Measurements from ENCODE around the gene KLRC4.
"Not testable (repeated sequence)": the region's sequence is repeated elsewhere in the genome, so short reads cannot be mapped to it uniquely, and the experiment has no call there.

Gene KLRC4, protein sequence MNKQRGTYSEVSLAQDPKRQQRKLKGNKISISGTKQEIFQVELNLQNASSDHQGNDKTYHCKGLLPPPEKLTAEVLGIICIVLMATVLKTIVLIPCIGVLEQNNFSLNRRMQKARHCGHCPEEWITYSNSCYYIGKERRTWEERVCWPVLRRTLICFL

DNA sequence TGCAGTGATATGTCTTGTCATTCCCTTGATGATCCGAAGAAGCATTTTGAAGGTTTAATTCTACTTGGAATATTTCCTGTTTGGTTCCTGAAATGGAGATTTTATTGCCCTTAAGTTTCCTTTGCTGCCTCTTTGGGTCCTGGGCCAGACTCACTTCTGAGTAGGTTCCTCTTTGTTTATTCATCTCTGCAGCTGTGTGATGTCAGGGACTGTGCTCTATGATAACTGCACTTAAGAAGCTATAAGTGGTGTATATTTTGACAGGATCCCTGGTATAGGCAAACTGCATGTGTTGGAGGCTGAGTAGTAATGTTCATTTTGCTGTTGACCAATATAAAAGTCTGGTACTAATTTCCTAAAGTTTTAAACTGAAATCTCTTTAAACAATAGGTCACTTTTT, at the start of gene KLRC4:
TSS of gene KLRC4 (minus strand) at position 366 of the 400 bp plus-strand sequence. CDS start at position 184, 182 bp downstream.
- peak; percentile 89 for DNase-seq (ENCODE audit: low read depth)

DNA sequence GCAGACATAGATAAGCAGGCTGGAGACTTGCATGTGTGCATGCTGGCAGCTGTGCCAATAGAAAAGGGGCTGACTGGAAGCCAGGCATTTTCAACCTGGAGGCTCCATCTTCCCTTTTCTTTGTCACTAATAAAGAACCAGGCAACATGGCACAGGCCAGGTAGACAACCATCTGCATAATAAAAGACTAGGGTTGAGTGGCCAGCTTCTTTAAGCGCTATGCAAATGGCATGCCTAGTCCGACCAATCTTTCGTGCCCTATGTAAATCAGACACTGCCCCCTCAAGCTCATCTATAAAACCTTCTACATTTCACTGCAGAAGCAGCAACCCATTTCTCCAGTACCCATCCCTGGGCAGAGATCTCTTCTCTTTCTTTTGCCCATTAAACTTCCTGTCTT, 48.2 kb upstream of the KLRC4 start:
- DNase-seq (ENCODE audit: low read depth), result no peak

DNA sequence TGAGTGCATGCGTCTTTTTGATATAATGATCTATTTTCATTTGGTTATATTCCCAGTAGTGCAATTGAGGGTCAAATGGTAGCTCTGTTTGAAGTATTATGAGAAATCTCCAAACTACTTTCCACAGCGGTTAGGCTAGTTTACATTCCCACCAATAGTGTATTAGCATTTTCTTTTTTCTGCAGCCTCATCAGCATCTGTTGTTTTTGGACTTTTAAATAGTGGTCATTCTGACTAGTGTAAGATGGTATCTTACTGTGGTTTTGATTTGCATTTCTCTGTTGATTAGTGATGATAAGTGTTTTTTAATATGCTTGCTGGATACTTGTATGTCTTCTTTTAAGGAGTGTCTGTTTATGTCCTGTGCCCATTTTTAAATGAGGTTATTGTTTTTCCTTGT, 47.3 kb upstream of the KLRC4 start:
- DNase-seq (ENCODE audit: low read depth), result no peak

DNA sequence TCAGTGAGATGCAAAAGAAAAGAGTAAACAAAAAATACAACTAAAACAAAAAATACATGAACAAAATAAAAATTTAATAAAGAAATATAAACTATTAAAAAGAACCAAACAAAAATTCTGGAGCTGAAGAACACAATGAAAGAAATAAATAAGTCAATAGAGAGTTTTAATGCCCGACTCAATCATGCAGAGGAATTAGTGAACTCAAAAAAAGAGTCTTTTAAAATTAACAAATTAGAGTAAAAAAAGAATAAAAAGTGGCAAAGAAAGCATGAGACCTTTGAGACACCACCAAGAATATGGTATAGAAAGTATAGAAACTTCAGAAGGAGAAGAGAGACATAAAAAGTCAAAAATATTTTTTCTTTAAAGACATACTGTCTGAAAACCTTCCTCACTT, 46.2 kb upstream of the KLRC4 start:
- DNase-seq (ENCODE audit: low read depth), result no peak

DNA sequence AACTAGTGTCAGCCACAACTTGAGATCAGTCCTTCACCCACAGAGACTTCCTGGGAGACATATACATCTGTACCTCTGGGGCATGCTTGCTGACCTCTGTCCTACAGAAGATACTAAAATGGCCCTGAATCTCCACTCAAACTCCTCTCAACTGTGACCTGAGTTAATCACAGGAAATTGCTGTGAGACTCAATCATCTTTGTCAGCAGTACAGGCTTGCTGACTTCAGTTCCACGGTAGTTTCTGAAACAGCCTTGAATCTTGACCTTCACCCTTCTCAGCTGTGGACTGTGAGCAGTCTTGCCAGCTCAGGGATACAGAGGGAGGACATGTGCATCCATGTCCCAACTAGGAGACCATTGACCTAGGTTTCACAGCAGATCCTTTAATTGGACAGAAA, 45.0 kb upstream of the KLRC4 start:
- DNase-seq (ENCODE audit: low read depth), result peak; percentile 17

DNA sequence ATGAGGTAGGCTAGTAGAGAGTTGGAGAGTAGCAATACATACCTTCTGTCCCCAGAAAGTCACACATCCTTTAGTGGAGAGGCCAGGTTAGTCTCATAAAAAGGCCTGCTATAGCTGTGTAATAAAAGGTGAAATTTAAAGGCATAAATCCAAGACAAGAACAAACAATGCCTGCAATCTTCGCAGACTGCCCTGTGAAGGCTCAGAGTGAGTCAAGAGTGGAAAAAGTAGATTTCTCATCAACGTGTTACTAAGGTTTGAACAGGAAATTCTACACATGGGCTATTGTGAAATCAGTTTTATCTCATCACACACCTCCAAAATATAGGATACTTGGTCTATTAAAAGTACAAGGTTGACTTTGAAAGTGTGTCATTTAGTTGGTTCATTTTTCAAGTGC, 43.6 kb upstream of the KLRC4 start, which contains the start of gene KLRC1:
TSS of gene KLRC1 (minus strand) at position 222 of the 400 bp plus-strand sequence. CDS start 2,221 bp downstream, outside the sequence.
- peak; percentile 77 for DNase-seq (ENCODE audit: low read depth)

DNA sequence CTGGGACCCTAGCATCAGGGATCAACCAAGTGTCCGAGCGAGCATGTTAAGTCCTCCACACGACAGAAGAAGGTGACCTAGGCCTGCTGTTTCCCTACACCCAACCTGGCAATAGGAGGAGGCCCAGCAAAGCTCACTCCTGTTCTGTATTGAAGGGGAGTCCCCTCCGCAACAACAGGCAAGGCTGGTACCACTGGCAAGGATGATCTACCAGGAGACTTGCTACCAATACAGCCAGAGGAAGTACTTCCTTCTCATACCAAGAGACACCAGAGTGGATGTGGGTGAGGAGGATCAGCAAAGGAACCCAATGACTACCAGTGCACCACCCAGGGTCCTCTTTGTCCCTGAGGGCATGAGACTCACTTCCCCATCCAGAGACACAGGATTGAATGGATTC, 38.7 kb upstream of the KLRC4 start:
- no peak for DNase-seq (ENCODE audit: low read depth)

DNA sequence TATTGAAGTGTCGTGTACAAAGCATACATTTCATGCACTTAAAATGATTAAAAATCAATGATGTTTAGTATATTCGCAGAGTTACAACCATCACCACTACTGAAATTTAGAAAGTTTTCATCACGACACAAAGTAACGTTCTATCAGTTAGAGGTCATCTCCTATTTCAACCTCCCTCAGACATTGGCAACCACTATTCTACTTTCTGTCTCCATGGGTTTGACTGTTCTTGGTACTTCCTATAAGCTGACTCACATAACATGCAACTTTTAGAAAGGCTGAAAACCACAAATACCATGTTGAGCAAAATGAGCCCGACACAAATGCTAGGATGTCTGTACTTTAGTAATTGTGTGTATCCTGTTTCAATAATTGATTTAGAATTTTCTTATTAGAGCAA, 36.5 kb upstream of the KLRC4 start:
- peak; percentile 55 for DNase-seq (ENCODE audit: low read depth)

DNA sequence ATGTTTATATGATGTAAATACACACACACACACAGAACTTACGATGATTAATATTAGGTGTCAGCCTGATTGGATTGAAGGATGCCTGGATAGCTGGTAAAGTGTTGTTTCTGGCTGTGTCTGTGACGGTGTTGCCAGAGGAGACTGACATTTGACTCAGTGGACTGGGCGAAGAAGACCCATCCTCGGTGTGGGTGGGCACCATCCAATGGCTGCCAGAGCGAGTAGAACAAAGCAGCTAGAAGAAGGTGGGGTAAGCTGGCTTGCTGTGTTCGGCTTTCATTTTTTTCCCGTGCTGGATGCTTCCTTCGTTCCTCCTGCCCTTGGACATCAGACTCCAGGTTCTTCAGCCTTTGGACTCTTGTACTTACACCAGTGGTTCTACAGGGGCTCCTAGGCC, 31.6 kb upstream of the KLRC4 start:
- DNase-seq (ENCODE audit: low read depth), result not testable (repeated sequence)

DNA sequence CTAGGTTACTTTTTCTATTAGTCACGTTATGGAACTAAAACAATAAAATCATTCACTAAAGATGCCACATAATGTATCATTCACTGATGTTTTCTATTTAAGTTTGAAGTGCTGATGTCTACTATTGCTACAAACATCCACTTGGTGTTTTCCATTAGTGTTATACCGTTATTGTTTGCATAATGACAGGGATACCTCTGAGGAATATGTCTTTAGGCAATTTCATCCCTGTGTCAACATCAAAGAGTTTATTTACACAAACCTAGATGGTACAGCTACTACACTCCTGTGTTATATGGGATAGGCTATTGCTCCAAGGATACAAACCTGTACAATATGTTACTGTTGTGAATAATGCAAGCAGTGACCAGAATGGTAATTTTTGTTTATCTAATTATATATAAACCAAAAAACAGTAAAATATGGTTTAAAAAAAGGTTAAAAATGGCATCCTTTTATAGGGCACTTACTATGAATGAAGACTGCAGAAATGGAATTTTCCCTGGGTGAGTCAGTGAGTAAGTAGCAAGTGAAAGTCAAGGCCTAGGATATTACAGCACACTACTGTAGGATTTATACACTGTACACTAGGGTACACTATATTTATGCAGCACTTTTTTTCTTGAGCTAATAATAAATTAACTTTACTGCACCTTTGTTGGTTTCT, 30.2 kb upstream of the KLRC4 start:
- not testable (repeated sequence) for DNase-seq (ENCODE audit: low read depth)

DNA sequence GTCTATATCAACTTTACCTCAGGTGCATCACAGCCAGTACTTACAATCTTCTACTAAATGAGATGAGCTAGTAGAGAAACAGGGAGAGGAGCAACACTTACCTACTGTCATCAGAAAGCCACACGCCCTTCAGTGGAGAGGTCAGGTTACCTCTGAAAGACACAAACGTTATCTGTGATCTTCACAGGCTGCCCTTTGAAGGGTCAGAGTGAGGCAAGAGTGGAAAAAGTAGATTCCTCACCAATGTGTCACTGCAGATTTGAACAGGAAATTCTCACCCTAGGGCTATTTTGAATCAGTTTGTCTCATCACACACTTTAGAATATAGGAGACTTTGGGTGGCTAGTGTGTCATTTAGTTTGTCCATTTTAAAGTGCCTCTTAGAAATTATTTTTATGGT, 28.0 kb upstream of the KLRC4 start:
- DNase-seq (ENCODE audit: low read depth), result not testable (repeated sequence)

DNA sequence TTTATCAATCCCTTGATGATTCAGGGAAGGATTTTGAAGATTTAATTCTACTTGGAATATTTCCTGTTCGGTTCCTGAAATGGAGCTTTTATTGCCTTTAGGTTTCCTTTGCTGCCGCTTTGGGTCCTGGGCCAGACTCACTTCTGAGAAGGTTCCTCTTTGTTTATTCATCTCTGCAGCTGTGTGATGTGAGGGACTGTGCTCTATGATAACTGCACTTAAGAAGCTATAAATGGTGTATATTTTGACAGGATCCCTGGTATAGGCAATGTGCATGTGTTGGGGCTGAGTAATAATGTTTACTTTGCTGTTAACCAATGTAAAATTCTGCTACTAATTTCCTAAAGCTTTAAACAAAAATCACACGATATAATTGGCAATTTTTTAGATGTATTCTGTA, 26.3 kb upstream of the KLRC4 start, which contains the start of gene KLRC2:
TSS of gene KLRC2 (minus strand) at position 195 of the 400 bp plus-strand sequence. CDS start at position 171, 24 bp downstream.
- peak; percentile 87 for DNase-seq (ENCODE audit: low read depth)

DNA sequence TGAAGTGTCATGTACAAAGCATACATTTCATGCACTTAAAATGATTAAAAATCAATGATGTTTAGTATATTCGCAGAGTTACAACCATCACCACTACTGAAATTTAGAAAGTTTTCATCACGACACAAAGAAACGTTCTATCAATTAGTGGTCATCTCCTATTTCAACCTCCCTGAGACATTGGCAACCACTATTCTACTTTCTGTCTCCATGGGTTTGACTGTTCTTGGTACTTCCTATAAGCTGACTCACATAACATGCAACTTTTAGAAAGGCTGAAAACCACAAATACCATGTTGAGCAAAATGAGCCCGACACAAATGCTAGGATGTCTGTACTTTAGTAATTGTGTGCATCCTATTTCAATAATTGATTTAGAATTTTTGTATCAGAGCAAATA, 21.1 kb upstream of the KLRC4 start:
- DNase-seq (ENCODE audit: low read depth), result peak; percentile 65

DNA sequence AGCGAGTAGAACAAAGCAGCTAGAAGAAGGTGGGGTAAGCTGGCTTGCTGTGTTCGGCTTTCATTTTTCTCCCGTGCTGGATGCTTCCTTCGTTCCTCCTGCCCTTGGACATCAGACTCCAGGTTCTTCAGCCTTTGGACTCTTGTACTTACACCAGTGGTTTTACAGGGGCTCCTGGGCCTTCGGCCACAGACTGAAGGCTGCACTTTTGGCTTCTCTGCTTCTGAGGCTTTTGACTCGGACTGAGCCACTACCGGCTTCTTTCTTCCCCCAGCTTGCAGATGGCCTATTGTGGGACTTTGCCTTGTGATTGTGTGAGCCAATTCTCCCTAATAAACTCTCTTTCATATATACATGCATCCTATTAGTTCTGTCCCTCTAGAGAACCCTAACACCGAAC, 16.4 kb upstream of the KLRC4 start:
- not testable (repeated sequence) for DNase-seq (ENCODE audit: low read depth)

DNA sequence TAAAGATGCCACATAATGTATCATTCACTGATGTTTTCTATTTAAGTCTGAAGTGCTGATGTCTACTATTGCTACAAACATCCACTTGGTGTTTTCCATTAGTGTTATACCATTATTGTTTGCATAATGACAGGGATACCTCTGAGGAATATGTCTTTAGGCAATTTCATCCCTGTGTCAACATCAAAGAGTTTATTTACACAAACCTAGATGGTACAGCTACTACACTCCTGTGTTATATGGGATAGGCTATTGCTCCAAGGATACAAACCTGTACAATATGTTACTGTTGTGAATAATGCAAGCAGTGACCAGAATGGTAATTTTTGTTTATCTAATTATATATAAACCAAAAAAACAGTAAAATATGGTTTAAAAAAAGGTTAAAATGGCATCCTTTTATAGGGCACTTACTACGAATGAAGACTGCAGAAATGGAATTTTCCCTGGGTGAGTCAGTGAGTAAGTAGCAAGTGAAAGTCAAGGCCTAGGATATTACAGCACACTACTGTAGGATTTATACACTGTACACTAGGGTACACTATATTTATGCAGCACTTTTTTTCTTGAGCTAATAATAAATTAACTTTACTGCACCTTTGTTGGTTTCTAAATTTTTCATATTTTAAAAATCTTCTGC, 14.8 kb upstream of the KLRC4 start:
- DNase-seq (ENCODE audit: low read depth), result not testable (repeated sequence)

DNA sequence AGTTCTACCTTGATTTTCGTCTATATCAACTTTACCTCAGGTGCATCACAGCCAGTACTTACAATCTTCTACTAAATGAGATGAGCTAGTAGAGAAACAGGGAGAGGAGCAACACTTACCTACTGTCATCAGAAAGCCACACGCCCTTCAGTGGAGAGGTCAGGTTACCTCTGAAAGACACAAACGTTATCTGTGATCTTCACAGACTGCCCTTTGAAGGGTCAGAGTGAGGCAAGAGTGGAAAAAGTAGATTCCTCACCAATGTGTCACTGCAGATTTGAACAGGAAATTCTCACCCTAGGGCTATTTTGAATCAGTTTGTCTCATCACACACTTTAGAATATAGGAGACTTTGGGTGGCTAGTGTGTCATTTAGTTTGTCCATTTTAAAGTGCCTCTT, 12.6 kb upstream of the KLRC4 start:
- not testable (repeated sequence) for DNase-seq (ENCODE audit: low read depth)

DNA sequence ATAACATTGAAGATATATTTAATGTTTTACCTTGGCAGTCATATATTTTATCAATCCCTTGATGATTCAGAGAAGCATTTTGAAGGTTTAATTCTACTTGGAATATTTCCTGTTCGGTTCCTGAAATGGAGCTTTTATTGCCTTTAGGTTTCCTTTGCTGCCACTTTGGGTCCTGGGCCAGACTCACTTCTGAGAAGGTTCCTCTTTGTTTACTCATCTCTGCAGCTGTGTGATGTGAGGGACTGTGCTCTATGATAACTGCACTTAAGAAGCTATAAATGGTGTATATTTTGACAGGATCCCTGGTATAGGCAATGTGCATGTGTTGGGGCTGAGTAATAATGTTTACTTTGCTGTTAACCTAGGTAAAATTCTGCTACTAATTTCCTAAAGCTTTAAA, 10.8 kb upstream of the KLRC4 start, which contains the start of gene KLRC3:
TSS of gene KLRC3 (minus strand) at position 262 of the 400 bp plus-strand sequence. CDS start at position 217, 45 bp downstream.
- peak; percentile 38 for DNase-seq (ENCODE audit: low read depth)

DNA sequence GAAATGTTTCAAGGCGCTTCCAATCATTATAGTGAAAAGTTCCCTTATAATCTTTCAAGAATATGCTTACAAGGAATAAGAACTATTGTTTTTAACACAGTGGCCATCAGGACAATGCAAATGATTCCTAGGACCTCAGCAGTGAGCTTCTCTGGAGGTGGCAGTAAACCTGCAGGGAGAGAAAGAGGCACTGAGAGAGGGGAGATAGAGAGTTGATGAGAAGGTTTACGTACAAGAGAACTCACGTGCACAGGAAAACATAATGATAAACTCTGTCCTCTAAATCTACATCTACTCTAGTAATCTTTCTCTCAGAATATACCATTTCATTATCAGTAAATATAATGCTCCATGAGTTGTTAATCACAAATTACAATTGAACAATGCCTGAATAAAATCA, 715 bp downstream of the KLRC4 start:
- DNase-seq (ENCODE audit: low read depth), result no peak

DNA sequence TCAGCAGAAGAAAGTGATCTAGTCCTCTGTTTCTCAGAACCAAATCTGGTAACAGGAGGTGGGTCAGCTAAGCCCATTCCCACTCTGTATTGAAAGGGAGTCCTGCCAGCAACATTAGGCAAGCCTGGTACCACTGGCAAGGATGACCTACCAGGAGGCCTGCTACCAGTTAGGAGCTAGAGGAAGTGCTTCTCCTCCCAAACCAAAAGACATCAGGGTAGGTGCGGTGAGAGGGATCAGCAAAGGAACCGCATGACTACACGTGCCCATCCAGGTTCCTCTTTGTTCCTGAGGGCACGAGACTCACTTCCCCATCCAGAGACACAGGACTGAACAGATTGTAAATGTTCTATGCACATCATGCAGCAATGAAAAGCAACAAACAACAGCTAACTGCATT, 2.8 kb downstream of the KLRC4 start:
- DNase-seq (ENCODE audit: low read depth), result no peak

DNA sequence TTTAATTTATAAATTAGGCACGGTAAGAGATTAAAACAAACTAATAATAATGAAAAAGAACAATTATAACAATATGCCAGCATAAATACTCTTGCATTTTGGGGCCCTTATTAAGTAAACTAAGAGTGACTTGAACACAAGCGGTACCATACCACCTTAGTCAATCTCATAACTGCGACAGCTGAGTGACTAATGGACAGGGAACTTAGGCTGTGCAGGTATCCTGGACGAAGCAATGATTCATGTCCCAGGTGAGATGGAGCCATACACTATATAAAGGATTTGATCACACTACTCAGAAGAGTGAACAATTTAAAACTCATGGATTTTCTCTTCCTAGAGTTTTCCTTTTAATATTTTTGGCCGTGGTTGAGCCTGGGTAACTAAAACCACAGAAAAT, 4.3 kb downstream of the KLRC4 start:
- no peak for DNase-seq (ENCODE audit: low read depth)

DNA sequence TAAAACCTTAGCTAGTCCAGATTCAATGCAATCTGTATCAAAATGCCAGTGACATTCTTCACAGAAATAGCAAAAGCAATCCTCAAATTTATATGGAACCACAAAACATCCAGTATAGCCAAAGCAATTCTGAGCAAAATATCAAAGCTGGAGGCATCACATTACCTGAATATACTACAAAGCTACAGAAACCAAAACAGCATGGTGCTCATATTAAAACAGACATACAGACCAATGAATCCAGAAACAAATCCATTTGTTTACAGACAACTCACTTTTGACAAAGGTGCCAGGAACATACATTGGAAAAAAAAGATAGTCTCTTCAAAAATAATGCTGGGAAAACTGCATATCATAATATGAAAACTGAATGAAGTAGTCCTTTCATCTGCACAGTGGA, 4.8 kb downstream of the KLRC4 start:
- no peak for DNase-seq (ENCODE audit: low read depth)

DNA sequence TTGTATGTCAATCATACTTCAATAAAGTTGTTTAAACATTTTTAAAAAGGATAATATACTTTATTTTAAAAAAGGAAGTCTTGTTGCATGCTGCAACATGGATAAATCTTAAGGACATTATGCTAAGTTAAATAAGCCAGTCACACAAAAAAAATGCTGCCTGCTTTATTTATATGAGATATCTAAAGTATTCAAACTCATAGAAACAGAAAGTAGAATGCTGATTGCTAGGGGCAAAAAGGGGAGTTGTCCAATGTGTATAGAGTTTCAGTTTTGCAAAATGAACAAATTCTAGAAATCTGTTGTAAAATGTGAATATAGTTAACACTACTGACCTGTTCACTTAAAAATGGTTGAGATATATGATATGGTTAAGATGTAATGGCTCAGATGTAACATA, 8.7 kb downstream of the KLRC4 start:
- no peak for DNase-seq (ENCODE audit: low read depth)

DNA sequence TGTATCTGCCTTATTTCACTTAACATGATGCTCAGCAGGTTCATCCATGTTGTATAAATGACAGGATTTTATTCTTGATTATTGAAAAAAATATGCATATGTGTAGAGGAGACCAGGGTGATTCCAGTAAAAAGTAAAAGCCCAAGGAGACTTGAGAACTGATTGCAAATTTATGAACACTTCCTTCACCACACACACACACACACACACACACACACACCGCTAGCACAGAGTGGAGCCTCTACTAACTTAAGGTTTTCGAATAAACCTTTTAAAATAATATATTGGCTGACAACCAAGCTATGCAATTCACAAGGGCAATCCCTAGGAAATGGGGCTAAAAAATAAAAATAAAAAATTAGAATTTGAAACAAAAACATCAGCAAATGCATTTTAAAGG, 11.4 kb downstream of the KLRC4 start:
- no peak for DNase-seq (ENCODE audit: low read depth)
